B cell (primary cell): ENCODE results near the gene THEMIS. TPM values are rescaled to one million over a fixed set of nuclear protein-coding genes. Genes with fewer than 3 reads are reported as not detected.

ENCODE experiments used
- ATAC-seq: fragments of 200-7000 bp; cut with Tn5 transposase; one replicate; pipeline ENCODE4 v1.10.0; 2021; ENCODE audit warnings: low read depth, mild to moderate bottlenecking, moderate number of reproducible peaks, moderate library complexity
- CTCF ChIA-PET: fragments of 350-600 bp; sonication (Branson Sonifier 250); formaldehyde crosslinking; loops from one replicate; lab custom pipeline; 2021; ENCODE audit warnings: antibody characterized with exemption, inconsistent platforms; lab: Charles Lee
- POLR2A ChIA-PET: fragments of 350-600 bp; sonication (Branson Sonifier 250); formaldehyde crosslinking; loops from one replicate; lab custom pipeline; 2021; ENCODE audit warnings: antibody characterized with exemption; lab: Charles Lee
- DNase-seq: peaks from one replicate; pipeline ENCODE4 v3.0.0; 2013
- H2AFZ ChIP-seq: 2 replicates; pipeline ENCODE4 v1.6.1; 2012; ENCODE audit warnings: mild to moderate bottlenecking, low read depth, low read length; ENCODE audit not compliant: insufficient read depth, poor library complexity, severe bottlenecking
- H3K27ac ChIP-seq, 2 donors: 1 replicate in 1 of 2; 2 replicates in 1 of 2; pipeline ENCODE4 v1.5.1; 2012 to 2013; ENCODE audit warnings: low read length in 2 of 2, mild to moderate bottlenecking in 2 of 2, moderate library complexity in 1 of 2
- H3K27me3 ChIP-seq, 4 experiments: fragments of 200-600 bp in 1 of 4; sonication (generic) in 1 of 4; replicated peaks in 1 of 4; 1 replicate in 2 of 4; 2 replicates in 2 of 4; pipeline versions ENCODE4 v1.6.1 to v1.7.0; 2013 to 2016; ENCODE audit warnings: low read length in 3 of 4, mild to moderate bottlenecking in 2 of 4, mixed read lengths in 1 of 4, moderate library complexity in 1 of 4; ENCODE audit not compliant: insufficient read depth in 4 of 4, control insufficient read depth in 3 of 4; ENCODE audit errors: control extremely low read depth in 1 of 4
- H3K36me3 ChIP-seq, 2 experiments: replicated peaks in 1 of 2; 1 replicate in 1 of 2; 2 replicates in 1 of 2; pipeline versions ENCODE4 v1.6.1 to v1.7.1; 2013; ENCODE audit warnings: low read length in 1 of 2; ENCODE audit not compliant: insufficient read depth in 2 of 2, control insufficient read depth in 1 of 2; ENCODE audit errors: control extremely low read depth in 1 of 2, extremely low read depth in 1 of 2
- H3K4me1 ChIP-seq, 2 donors: fragments of 200-600 bp in 1 of 2; sonication (generic) in 1 of 2; 1 replicate in 1 of 2; 2 replicates in 1 of 2; pipeline versions ENCODE4 v1.5.1 to v1.6.1; 2013 to 2017; ENCODE audit warnings: low read length in 2 of 2; ENCODE audit not compliant: control insufficient read depth in 2 of 2, insufficient read depth in 2 of 2
- H3K4me2 ChIP-seq: replicated peaks from 2 replicates; pipeline ENCODE3; 2012; ENCODE audit warnings: mild to moderate bottlenecking, low read depth, low read length; ENCODE audit not compliant: poor library complexity, severe bottlenecking
- H3K4me3 ChIP-seq, 5 experiments: fragments of 200-600 bp in 1 of 5; sonication (generic) in 1 of 5; 1 replicate in 3 of 5; 2 replicates in 2 of 5; pipeline versions ENCODE4 v1.5.1 to v1.7.0; 2011 to 2016; ENCODE audit warnings: low read length in 4 of 5, mild to moderate bottlenecking in 4 of 5, low read depth in 2 of 5, control low read depth in 1 of 5, moderate library complexity in 1 of 5; ENCODE audit not compliant: insufficient read depth in 1 of 5; ENCODE audit errors: control extremely low read depth in 1 of 5, extremely low read depth in 1 of 5
- H3K79me2 ChIP-seq: fragments of 200-600 bp; sonication (generic); one replicate; pipeline ENCODE4 v1.6.0; 2016; ENCODE audit warnings: low read length; ENCODE audit not compliant: control insufficient read depth, insufficient read depth
- H3K9ac ChIP-seq: fragments of 200-600 bp; sonication (generic); 2 replicates; pipeline ENCODE4 v1.6.1; 2017; ENCODE audit warnings: mild to moderate bottlenecking, low read length, moderate library complexity
- H3K9me3 ChIP-seq, 3 donors: one replicate each; pipeline versions ENCODE4 v1.6.1 to v1.7.1; 2013; ENCODE audit warnings: low read length in 2 of 3; ENCODE audit not compliant: control insufficient read depth in 2 of 3, insufficient read depth in 1 of 3; ENCODE audit errors: control extremely low read depth in 1 of 3
- H4K20me1 ChIP-seq: 2 replicates; pipeline ENCODE4 v1.6.0; 2012; ENCODE audit warnings: mild to moderate bottlenecking, low read length; ENCODE audit not compliant: insufficient read depth, control insufficient read depth, poor library complexity, severe bottlenecking
- H3K27ac Mint-ChIP-seq: one replicate; pipeline ENCODE4 v1.8.0; 2021; ENCODE audit warnings: mixed read lengths
- H3K27me3 Mint-ChIP-seq: one replicate; pipeline ENCODE4 v1.8.0; 2021; ENCODE audit warnings: mixed read lengths
- H3K4me1 Mint-ChIP-seq: one replicate; pipeline ENCODE4 v1.8.0; 2021; ENCODE audit warnings: mixed read lengths
- H3K4me3 Mint-ChIP-seq: one replicate; pipeline ENCODE4 v1.8.0; 2021; ENCODE audit warnings: mixed read lengths
- H3K9me3 Mint-ChIP-seq: one replicate; pipeline ENCODE4 v1.8.0; 2022; ENCODE audit warnings: mixed read lengths; ENCODE audit not compliant: insufficient read depth
- CTCF ChIP-seq: fragments of 200-600 bp; IDR thresholded peaks from one replicate; pipeline ENCODE4 v1.8.0; 2022; ENCODE audit warnings: antibody characterized with exemption, mild to moderate bottlenecking
- EZH2 ChIP-seq: IDR thresholded peaks from 2 replicates; pipeline ENCODE4 v1.6.1; 2012; ENCODE audit warnings: borderline replicate concordance, low read depth, mild to moderate bottlenecking, moderate library complexity, low read length; ENCODE audit not compliant: insufficient read depth, poor library complexity, severe bottlenecking
- WGBS: methylation state at CpG from one replicate; pipeline ENCODE4 v1.1.5; 2013; ENCODE audit warnings: missing lambda C conversion rate; ENCODE audit not compliant: insufficient coverage; 5-methylcytosine and 5-hydroxymethylcytosine counted together
- intact Hi-C: fragments of 100-400 bp; cut with micrococcal nuclease; formaldehyde crosslinking; loops from one replicate; pipeline ENCODE4 v1.10.0; 2022
- polyA plus RNA-seq: library from polyadenylated mRNA; depleted of rRNA; stranded (reverse); fragments of >200 nt; gene quantifications from 2 replicates; pipeline ENCODE4 v1.2.3, GENCODE V29; 2012
- total RNA-seq, 2 donors: library from RNA; stranded (reverse); fragments of 120-200 nt in 1 of 2; gene quantifications; 1 replicate in 1 of 2; 2 replicates in 1 of 2; pipeline versions ENCODE4 v1.2.3 to v1.2.4, GENCODE V29; 2013 to 2022

Gene THEMIS
- total and polyA plus RNA-seq, 2 donors (not counting 1 experiment from before 2014, with no cell fraction given), result 0.10 to 0.30 TPM

- no CpG with 5 or more reads among the region's 2 CpGs for WGBS
Observed at GRCh38 chr6:127717384-127717783, 183.5 kb downstream of the THEMIS start.

GRCh38 chr6:127716465-127716864 lies 184.4 kb downstream of the THEMIS start:
- ChIA-PET CTCF (no interaction called here), POLR2A (no interaction called here)
- Histone ChIP-seq H4K20me1 (no peaks in the 10 kb centered on the region), H3K79me2 (no peaks in the 10 kb centered on the region), H3K27ac (no peak overlapping the region), H3K4me2 (no peak overlapping the region), H3K27me3 (no peaks in the 10 kb centered on the region), H3K4me3 (no peak overlapping the region), H3K9me3 (no peaks in the 10 kb centered on the region), H3K9ac (no peak overlapping the region), H3K36me3 (no peaks in the 10 kb centered on the region), H3K4me1 (no peaks in the 10 kb centered on the region), H2AFZ (no peak overlapping the region)
- H3K4me1 Mint-ChIP-seq, result no peaks in the 10 kb centered on the region
- intact Hi-C loops, result no loop called here
- H3K27me3 Mint-ChIP-seq, result no peaks in the 10 kb centered on the region
- no peaks in the 10 kb centered on the region for H3K9me3 Mint-ChIP-seq
- H3K27ac Mint-ChIP-seq, result no peak overlapping the region
- no peak overlapping the region for H3K4me3 Mint-ChIP-seq
- ATAC-seq (no peak), DNase-seq (no peak)
- no CpG with 5 or more reads among the region's 2 CpGs for WGBS
- TF ChIP-seq CTCF (no peak), EZH2 (no peak)

More at GRCh38 chr6:127717384-127717783, 183.5 kb downstream of the THEMIS start:
- no peak overlapping the region for H3K27ac Mint-ChIP-seq
- ChIA-PET CTCF (no interaction called here), POLR2A (no interaction called here)
- Histone ChIP-seq H3K4me2 (no peak overlapping the region), H4K20me1 (no peaks in the 10 kb centered on the region), H3K79me2 (no peaks in the 10 kb centered on the region), H3K27ac (no peak overlapping the region), H3K4me3 (no peak overlapping the region), H3K9me3 (no peaks in the 10 kb centered on the region), H2AFZ (no peak overlapping the region), H3K4me1 (no peaks in the 10 kb centered on the region), H3K36me3 (no peaks in the 10 kb centered on the region), H3K9ac (no peak overlapping the region), H3K27me3 (no peaks in the 10 kb centered on the region)
- ATAC-seq (no peak), DNase-seq (no peak)
- H3K27me3 Mint-ChIP-seq, result no peaks in the 10 kb centered on the region
- TF ChIP-seq EZH2, result no peak
- no peak for TF ChIP-seq CTCF
- intact Hi-C loops, result no loop called here
- H3K4me3 Mint-ChIP-seq, result no peak overlapping the region
- no peaks in the 10 kb centered on the region for H3K4me1 Mint-ChIP-seq
- no peaks in the 10 kb centered on the region for H3K9me3 Mint-ChIP-seq
